Fibroblast of lung (primary cell): ENCODE data around the gene C3.

Experiments
- CTCF ChIP-seq, 2 donors: IDR thresholded peaks in 1 of 2; conservative IDR thresholded peaks in 1 of 2; 1 replicate in 1 of 2; 2 replicates in 1 of 2; pipeline ENCODE4 v1.5.1; 2011 to 2012; ENCODE audit warnings: low read length in 2 of 2, control low read depth in 1 of 2, inconsistent platforms in 1 of 2, low read depth in 1 of 2, mild to moderate bottlenecking in 1 of 2
- EZH2 ChIP-seq: IDR thresholded peaks from 2 replicates; pipeline ENCODE4 v1.5.1; 2012; ENCODE audit warnings: low read length, control low read depth, mild to moderate bottlenecking; ENCODE audit errors: missing control alignments

- TF ChIP-seq CTCF (conservative IDR thresholded peaks at IDR 0.05 in 1 of 2, IDR thresholded peaks at IDR 0.05 in 1 of 2; ENCODE audit: low read depth in 1 of 2, low read length in 2 of 2) (no peak), EZH2 (no peak)
Observed at GRCh38 chr19:6706633-6706958, 13.9 kb downstream of the C3 start.
